K562 (cell line): ENCODE measurements around the gene SPAG9. TPM values are rescaled to one million over a fixed set of nuclear protein-coding genes. Genes with fewer than 3 reads are reported as not detected.

Experiments
- BRD9 ChIP-seq: fragments of 450-650 bp; IDR thresholded peaks from 2 replicates; pipeline ENCODE4 v1.6.1; 2018; ENCODE audit warnings: low read depth; ENCODE audit not compliant: partially characterized antibody
- CBX8 ChIP-seq: fragments of 200-600 bp; sonication (generic); IDR thresholded peaks from 2 replicates; pipeline ENCODE4 v1.6.1; 2012; ENCODE audit warnings: borderline replicate concordance, mixed run types, low read depth, mild to moderate bottlenecking, moderate library complexity, mixed read lengths, low read length, control low read depth, inconsistent platforms; ENCODE audit not compliant: poor library complexity, severe bottlenecking; ENCODE audit errors: extremely low read depth
- CEBPB ChIP-seq: fragments of 450-650 bp; IDR thresholded peaks from 2 replicates; pipeline ENCODE4 v1.6.1; 2016; ENCODE audit warnings: missing genetic modification characterization, missing compliant biosample characterization
- CTBP1 ChIP-seq: fragments of 450-650 bp; IDR thresholded peaks from 2 replicates; pipeline ENCODE4 v1.6.1; 2016; ENCODE audit warnings: borderline replicate concordance
- DNMT1 ChIP-seq: fragments of 450-650 bp; IDR thresholded peaks from 2 replicates; pipeline ENCODE4 v1.6.1; 2016; ENCODE audit warnings: antibody characterized with exemption, mild to moderate bottlenecking
- ESRRB ChIP-seq: fragments of 250-450 bp; sonication (Bioruptor Pico); IDR thresholded peaks from 2 replicates; pipeline ENCODE4 v1.5.0; 2020; ENCODE audit warnings: mild to moderate bottlenecking, moderate library complexity, borderline replicate concordance
- FOXA1 ChIP-seq: fragments of 450-650 bp; IDR thresholded peaks from 2 replicates; pipeline ENCODE4 v1.6.1; 2016; ENCODE audit warnings: mild to moderate bottlenecking, borderline replicate concordance
- GABPB2 ChIP-seq: fragments of 250-450 bp; sonication (Bioruptor Pico); conservative IDR thresholded peaks from 2 replicates; pipeline ENCODE4 v1.5.1; 2021; ENCODE audit warnings: mild to moderate bottlenecking
- HDAC6 ChIP-seq: IDR thresholded peaks from 2 replicates; pipeline ENCODE4 v1.6.1; 2012; ENCODE audit warnings: low read depth, mild to moderate bottlenecking, control low read depth, inconsistent platforms, low read length, moderate library complexity
- HNRNPLL ChIP-seq: fragments of 200-400 bp; formaldehyde crosslinking; IDR thresholded peaks from 2 replicates; pipeline ENCODE4 v1.6.1; 2017; ENCODE audit warnings: low read length, low read depth, mild to moderate bottlenecking; ENCODE audit not compliant: poor library complexity, severe bottlenecking
- L3MBTL2 ChIP-seq: fragments of 450-650 bp; IDR thresholded peaks from 2 replicates; pipeline ENCODE4 v1.6.1; 2016; ENCODE audit warnings: mild to moderate bottlenecking, moderate library complexity
- LARP7 ChIP-seq: fragments of 450-650 bp; IDR thresholded peaks from 2 replicates; pipeline ENCODE4 v1.6.1; 2016
- MAFK ChIP-seq: IDR thresholded peaks from 2 replicates; pipeline ENCODE4 v1.6.1; 2011; ENCODE audit warnings: low read length, improper control_type of control experiment
- MYBL2 ChIP-seq, 2 experiments: fragments of 450-650 bp in 1 of 2; sonication (generic) in 1 of 2; formaldehyde crosslinking in 1 of 2; IDR thresholded peaks; 2 replicates each; pipeline versions ENCODE4 v1.6.1 to v1.8.1; 2017 to 2022; ENCODE audit warnings: borderline replicate concordance in 1 of 2, inconsistent platforms in 1 of 2, low read depth in 1 of 2, mild to moderate bottlenecking in 1 of 2, missing genetic modification reagents in 1 of 2, moderate library complexity in 1 of 2
- NR0B1 ChIP-seq: fragments of 450-650 bp; IDR thresholded peaks from one replicate; pipeline ENCODE4 v1.6.1; 2018; ENCODE audit warnings: mild to moderate bottlenecking, moderate library complexity; ENCODE audit not compliant: partially characterized antibody
- PRMT5 ChIP-seq: sonication (generic); formaldehyde crosslinking; IDR thresholded peaks from 2 replicates; pipeline ENCODE4 v1.5.0; 2020; ENCODE audit warnings: missing genetic modification reagents
- RBFOX2 ChIP-seq: fragments of 200-400 bp; formaldehyde crosslinking; IDR thresholded peaks from 2 replicates; pipeline ENCODE4 v1.6.1; 2017; ENCODE audit warnings: low read depth, mild to moderate bottlenecking, low read length, moderate library complexity
- RBM15 ChIP-seq: fragments of 200-400 bp; formaldehyde crosslinking; IDR thresholded peaks from 2 replicates; pipeline ENCODE4 v1.6.1; 2018; ENCODE audit warnings: mild to moderate bottlenecking, low read length, moderate library complexity; ENCODE audit not compliant: insufficient read depth
- RFX1 ChIP-seq: fragments of 450-650 bp; IDR thresholded peaks from 2 replicates; pipeline ENCODE4 v1.6.1; 2016; ENCODE audit warnings: mild to moderate bottlenecking, moderate library complexity
- SPI1 ChIP-seq: IDR thresholded peaks from 2 replicates; pipeline ENCODE4 v1.6.1; 2011; ENCODE audit warnings: low read depth, low read length, control low read depth, borderline replicate concordance
- TAF15 ChIP-seq: fragments of 200-400 bp; formaldehyde crosslinking; IDR thresholded peaks from 2 replicates; pipeline ENCODE4 v1.6.1; 2017; ENCODE audit warnings: mild to moderate bottlenecking, low read depth, low read length, moderate library complexity
- TARDBP ChIP-seq: fragments of 450-650 bp; IDR thresholded peaks from 2 replicates; pipeline ENCODE4 v1.6.1; 2016
- TSHZ1 ChIP-seq: fragments of 250-450 bp; sonication (Bioruptor Pico); IDR thresholded peaks from 2 replicates; pipeline ENCODE4 v1.4.0; 2020; ENCODE audit warnings: mild to moderate bottlenecking, moderate library complexity
- ZNF282 ChIP-seq: sonication (generic); formaldehyde crosslinking; IDR thresholded peaks from 2 replicates; pipeline ENCODE4 v1.8.1; 2023; ENCODE audit warnings: missing genetic modification reagents
- ZNF436 ChIP-seq: fragments of 250-450, 450-650 bp; sonication (Bioruptor Pico); formaldehyde crosslinking; IDR thresholded peaks from 2 replicates; pipeline ENCODE4 v1.7.0; 2020; ENCODE audit warnings: mild to moderate bottlenecking
- polyA plus RNA-seq, 8 experiments: library from polyadenylated mRNA; depleted of rRNA in 4 of 8; stranded (reverse) in 5 of 8; unstranded in 3 of 8; fragments of >200 nt; fragmentation: Nextera tagmentation in 2 of 8; fragmentation: Illumina TruSeq in 1 of 8; extraction: Ambion mirVana in 2 of 8; extraction: Trizol in 1 of 8; gene quantifications; 2 replicates each; pipeline versions ENCODE4 v1.2.1 to v1.2.3, GENCODE V29; 2011 to 2014; ENCODE audit warnings: inconsistent platforms in 1 of 8, missing spikeins in 1 of 8
- total RNA-seq, 7 experiments: library from RNA; depleted of rRNA in 6 of 7; stranded (reverse); fragments of >200 nt in 6 of 7; fragmentation: Illumina TruSeq in 2 of 7; extraction: Trizol in 2 of 7; gene quantifications; 2 replicates each; pipeline versions ENCODE4 v1.2.1 to v1.2.3, GENCODE V29; 2011 to 2021; ENCODE audit warnings: low replicate concordance in 1 of 7

The SPAG9 gene
- total and polyA plus RNA-seq, 9 of the 15 experiments (the other 6 are each of a cell fraction or from before 2014, with no cell fraction given) = 12.2 to 99.2 (median 58.2) TPM

GRCh38 chr17:50949989-50950877, 170.4 kb downstream of the SPAG9 start (continued):
- TF ChIP-seq NR0B1 (no peak), ZNF282 (CRISPR knock-in tag) (no peak), SPI1 (peak; percentile 99), TARDBP (peak; percentile 85; the same call in 1 of the 2 replicates), TSHZ1 (CRISPR knock-in tag) (no peak), ESRRB (CRISPR knock-in tag) (no peak), RBFOX2 (peak; percentile 67), HDAC6 (no peak), RBM15 (no peak), CTBP1 (peak; percentile 95), HNRNPLL (no peak), ZNF436 (CRISPR knock-in tag) (no peak), DNMT1 (no peak), L3MBTL2 (peak; percentile 74), PRMT5 (no peak), BRD9 (peak; percentile 96), LARP7 (0 out of 2 replicates have a peak, but pooled peaks have one; percentile 60), RFX1 (no peak), TAF15 (no peak), GABPB2 (CRISPR knock-in tag) (no peak), MAFK (peak; percentile 32; the same call in 1 of the 2 replicates), CEBPB (tag) (no peak), MYBL2 (IDR thresholded peaks at IDR 0.05; ENCODE audit: low read depth) (no peak), MYBL2 (CRISPR knock-in tag; IDR thresholded peaks at IDR 0.05; ENCODE audit: borderline replicate concordance) (no peak), CBX8 (no peak), FOXA1 (no peak)
